Mesenchymal stem cell (in vitro differentiated cells and primary cell): ENCODE data around the gene ARMC8.

Experiments used
- DNase-seq: peaks from one replicate; pipeline ENCODE4 v3.0.0-alpha.2; 2013
- H2AFZ ChIP-seq: one replicate; pipeline ENCODE4 v1.6.1; 2013; ENCODE audit warnings: low read depth, mild to moderate bottlenecking, control low read depth, inconsistent platforms, low read length, moderate library complexity
- H2AK5ac ChIP-seq: 2 replicates; pipeline ENCODE4 v1.6.1; 2013; ENCODE audit warnings: low read length, moderate library complexity, mild to moderate bottlenecking, inconsistent platforms; ENCODE audit not compliant: severe bottlenecking
- H2BK120ac ChIP-seq: one replicate; pipeline ENCODE4 v1.6.1; 2013; ENCODE audit warnings: low read depth, mild to moderate bottlenecking, inconsistent platforms, low read length, moderate library complexity
- H2BK12ac ChIP-seq, 2 experiments: one replicate each; pipeline ENCODE4 v1.6.1; 2013; ENCODE audit warnings: inconsistent platforms in 2 of 2, low read length in 2 of 2, mild to moderate bottlenecking in 2 of 2, moderate library complexity in 2 of 2, control low read depth in 1 of 2
- H2BK15ac ChIP-seq: one replicate; pipeline ENCODE4 v1.6.1; 2013; ENCODE audit warnings: mild to moderate bottlenecking, low read depth, inconsistent platforms; ENCODE audit not compliant: poor library complexity, severe bottlenecking
- H2BK5ac ChIP-seq: 2 replicates; pipeline ENCODE4 v1.6.1; 2013; ENCODE audit warnings: low read depth, mild to moderate bottlenecking, low read length, control low read depth, inconsistent platforms; ENCODE audit not compliant: poor library complexity, severe bottlenecking
- H3K14ac ChIP-seq, 2 experiments: one replicate each; pipeline ENCODE4 v1.6.1; 2013; ENCODE audit warnings: inconsistent platforms in 2 of 2, low read length in 2 of 2, control low read depth in 1 of 2, mild to moderate bottlenecking in 1 of 2, moderate library complexity in 1 of 2
- H3K18ac ChIP-seq, 2 experiments: one replicate each; pipeline ENCODE4 v1.6.1; 2013; ENCODE audit warnings: inconsistent platforms in 2 of 2, low read length in 2 of 2, control low read depth in 1 of 2, low read depth in 1 of 2, mild to moderate bottlenecking in 1 of 2
- H3K23ac ChIP-seq, 2 experiments: one replicate each; pipeline ENCODE4 v1.6.1; 2013; ENCODE audit warnings: inconsistent platforms in 2 of 2, low read length in 2 of 2, mild to moderate bottlenecking in 2 of 2, moderate library complexity in 2 of 2, control low read depth in 1 of 2
- H3K27ac ChIP-seq: 2 replicates; pipeline ENCODE4 v1.5.1; 2013; ENCODE audit warnings: mild to moderate bottlenecking, moderate library complexity, low read length, control low read depth, inconsistent platforms; ENCODE audit not compliant: poor library complexity, severe bottlenecking
- H3K27me3 ChIP-seq, 2 experiments: 2 replicates each; pipeline versions ENCODE4 v1.6.1 to v1.7.0; 2013; ENCODE audit warnings: low read length in 2 of 2, mild to moderate bottlenecking in 2 of 2, moderate library complexity in 2 of 2, control low read depth in 1 of 2, inconsistent platforms in 1 of 2; ENCODE audit not compliant: control insufficient read depth in 1 of 2, insufficient read depth in 1 of 2
- H3K36me3 ChIP-seq, 2 experiments: 2 replicates each; pipeline versions ENCODE4 v1.6.1 to v1.7.0; 2013; ENCODE audit warnings: low read length in 2 of 2, control low read depth in 1 of 2, inconsistent platforms in 1 of 2, low read depth in 1 of 2, mild to moderate bottlenecking in 1 of 2; ENCODE audit not compliant: insufficient read depth in 2 of 2, control insufficient read depth in 1 of 2
- H3K4ac ChIP-seq, 2 experiments: one replicate each; pipeline ENCODE4 v1.6.1; 2013; ENCODE audit warnings: inconsistent platforms in 2 of 2, low read length in 2 of 2, mild to moderate bottlenecking in 2 of 2, moderate library complexity in 2 of 2, control low read depth in 1 of 2, low read depth in 1 of 2
- H3K4me1 ChIP-seq: 2 replicates; pipeline ENCODE4 v1.6.1; 2013; ENCODE audit warnings: low read depth, low read length, control low read depth; ENCODE audit not compliant: control insufficient read depth, insufficient read depth
- H3K4me2 ChIP-seq: 2 replicates; pipeline ENCODE4 v1.6.1; 2013; ENCODE audit warnings: low read length, mild to moderate bottlenecking, inconsistent platforms; ENCODE audit not compliant: poor library complexity, severe bottlenecking
- H3K4me3 ChIP-seq, 2 experiments: 2 replicates each; pipeline versions ENCODE4 v1.5.1 to v1.7.0; 2013; ENCODE audit warnings: low read length in 2 of 2, mild to moderate bottlenecking in 2 of 2, control low read depth in 1 of 2, low read depth in 1 of 2; ENCODE audit not compliant: insufficient read depth in 1 of 2
- H3K79me1 ChIP-seq: replicated peaks from 2 replicates; pipeline ENCODE4 v1.6.1; 2013; ENCODE audit warnings: mild to moderate bottlenecking, control low read depth, low read length, inconsistent platforms; ENCODE audit not compliant: poor library complexity, severe bottlenecking
- H3K9ac ChIP-seq: 2 replicates; pipeline ENCODE4 v1.7.0; 2013; ENCODE audit warnings: mild to moderate bottlenecking, low read length, moderate library complexity
- H3K9me3 ChIP-seq: 2 replicates; pipeline ENCODE4 v1.7.0; 2013; ENCODE audit warnings: mild to moderate bottlenecking, low read length; ENCODE audit not compliant: control insufficient read depth
- H4K8ac ChIP-seq: one replicate; pipeline ENCODE4 v1.6.1; 2013; ENCODE audit warnings: inconsistent platforms, mild to moderate bottlenecking, low read length, moderate library complexity
- H4K91ac ChIP-seq: one replicate; pipeline ENCODE4 v1.6.1; 2013; ENCODE audit warnings: mild to moderate bottlenecking, low read length, inconsistent platforms
- WGBS: methylation state at CpG from one replicate; pipeline ENCODE4 v1.1.7; 2013; ENCODE audit warnings: mixed read lengths; 5-methylcytosine and 5-hydroxymethylcytosine counted together

ARMC8 gene

DNA sequence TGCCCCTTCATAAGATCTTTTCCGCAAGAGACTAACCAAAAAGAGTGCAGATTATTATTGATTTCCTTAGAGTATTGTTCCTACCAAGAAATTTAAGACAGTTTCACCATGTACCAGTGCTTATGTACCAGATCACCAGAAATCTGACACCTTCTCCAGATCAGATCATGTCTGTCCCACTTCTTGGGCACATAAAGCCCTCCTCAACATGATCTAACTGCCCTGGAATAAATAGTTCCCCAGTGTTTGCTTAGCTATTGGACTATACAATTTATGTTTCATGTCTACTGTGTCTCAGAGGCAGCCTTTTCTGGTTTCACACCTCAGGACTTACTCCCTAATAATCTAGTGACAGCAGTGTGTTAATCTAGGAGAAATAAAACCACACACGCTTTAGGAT is 95.7 kb downstream of the ARMC8 start:
- H3K4me2 ChIP-seq: no peak overlapping the region
- H3K36me3 ChIP-seq: peaks cover 8 to 45% of the 10 kb centered on the region in 2 experiments
- no peak overlapping the region for H2AK5ac ChIP-seq
- no peak for DNase-seq
- no peak overlapping the region for H2BK5ac ChIP-seq
- H3K4me3 ChIP-seq: no peak overlapping the region
- H3K23ac ChIP-seq: no peak overlapping the region
- no peak overlapping the region for H3K27ac ChIP-seq
- H3K14ac ChIP-seq: no peak overlapping the region
- no peak overlapping the region for H3K18ac ChIP-seq
- no peak overlapping the region for H4K91ac ChIP-seq
- H3K79me1 ChIP-seq: no peaks in the 10 kb centered on the region
- no peak overlapping the region for H3K9ac ChIP-seq
- no peak overlapping the region for H2BK12ac ChIP-seq
- no peak overlapping the region for H2BK120ac ChIP-seq
- H2BK15ac ChIP-seq: no peak overlapping the region
- H3K4me1 ChIP-seq: no peaks in the 10 kb centered on the region
- no peak overlapping the region for H3K4ac ChIP-seq
- no peaks in the 10 kb centered on the region for H3K27me3 ChIP-seq
- 100% methylated on average over 1 of the region's 2 CpGs for WGBS
- H2AFZ ChIP-seq: no peak overlapping the region
- no peak overlapping the region for H4K8ac ChIP-seq
- no peaks in the 10 kb centered on the region for H3K9me3 ChIP-seq

- H4K91ac ChIP-seq: no peak overlapping the region
- no peak overlapping the region for H4K8ac ChIP-seq
- H2AFZ ChIP-seq: no peak overlapping the region
- H3K27ac ChIP-seq: no peak overlapping the region
- H3K4me1 ChIP-seq: no peaks in the 10 kb centered on the region
- no peak overlapping the region for H2BK120ac ChIP-seq
- no peaks in the 10 kb centered on the region for H3K79me1 ChIP-seq
- no peak overlapping the region for H3K4me2 ChIP-seq
- H3K4me3 ChIP-seq: no peak overlapping the region
- H3K23ac ChIP-seq: no peak overlapping the region
- peaks cover 9 to 54% of the 10 kb centered on the region in 2 experiments for H3K36me3 ChIP-seq
- no peaks in the 10 kb centered on the region for H3K27me3 ChIP-seq
- H3K14ac ChIP-seq: no peak overlapping the region
- H3K9me3 ChIP-seq: no peaks in the 10 kb centered on the region
- H2BK5ac ChIP-seq: no peak overlapping the region
- H2BK12ac ChIP-seq: no peak overlapping the region
- DNase-seq: no peak
- no peak overlapping the region for H3K9ac ChIP-seq
- no peak overlapping the region for H3K4ac ChIP-seq
- no peak overlapping the region for H2AK5ac ChIP-seq
- 100% methylated on average over 1 of the region's 1 CpG for WGBS
- H3K18ac ChIP-seq: no peak overlapping the region
- no peak overlapping the region for H2BK15ac ChIP-seq
Observed at GRCh38 chr3:138284079-138284478, 97.0 kb downstream of the ARMC8 start.

DNA sequence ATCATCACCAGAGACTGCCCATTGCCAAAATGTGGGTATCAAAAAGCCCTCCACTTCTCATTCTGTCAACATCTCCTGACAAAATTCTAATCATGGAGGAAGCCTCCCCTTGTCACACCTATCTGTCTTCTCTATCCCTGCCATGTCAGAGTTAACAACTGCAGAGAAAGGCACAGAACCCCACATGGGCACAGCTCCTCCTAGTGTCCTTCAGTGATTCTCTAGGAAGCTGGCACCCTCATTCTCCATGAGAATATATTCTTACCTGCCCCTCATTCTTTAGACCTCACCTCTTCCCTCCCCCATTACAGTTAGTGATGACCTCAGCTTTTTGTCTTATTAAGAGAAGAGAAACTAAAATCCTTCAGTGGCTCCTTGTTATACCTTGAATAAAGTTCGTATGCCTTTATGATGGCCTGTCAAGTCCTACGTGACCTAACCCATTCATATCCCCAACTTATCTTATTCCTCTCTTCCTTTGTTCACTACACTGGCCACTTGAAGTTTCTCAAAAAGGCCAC is 97.9 kb downstream of the ARMC8 start:
- Histone ChIP-seq H3K18ac (no peak overlapping the region), H3K79me1 (no peaks in the 10 kb centered on the region), H3K23ac (no peak overlapping the region), H3K4me1 (no peaks in the 10 kb centered on the region), H3K4me2 (no peak overlapping the region), H4K8ac (no peak overlapping the region), H2AK5ac (no peak overlapping the region), H4K91ac (no peak overlapping the region), H2BK12ac (no peak overlapping the region), H3K9me3 (no peaks in the 10 kb centered on the region), H3K36me3 (peaks cover 16 to 63% of the 10 kb centered on the region in 2 experiments), H2BK120ac (no peak overlapping the region), H2BK15ac (no peak overlapping the region), H2BK5ac (no peak overlapping the region), H3K9ac (no peak overlapping the region), H3K4ac (no peak overlapping the region), H3K4me3 (no peak overlapping the region), H3K14ac (no peak overlapping the region), H3K27me3 (no peaks in the 10 kb centered on the region), H3K27ac (no peak overlapping the region), H2AFZ (no peak overlapping the region)
- WGBS: 98% methylated on average over 2 of the region's 2 CpGs
- no peak for DNase-seq

DNA sequence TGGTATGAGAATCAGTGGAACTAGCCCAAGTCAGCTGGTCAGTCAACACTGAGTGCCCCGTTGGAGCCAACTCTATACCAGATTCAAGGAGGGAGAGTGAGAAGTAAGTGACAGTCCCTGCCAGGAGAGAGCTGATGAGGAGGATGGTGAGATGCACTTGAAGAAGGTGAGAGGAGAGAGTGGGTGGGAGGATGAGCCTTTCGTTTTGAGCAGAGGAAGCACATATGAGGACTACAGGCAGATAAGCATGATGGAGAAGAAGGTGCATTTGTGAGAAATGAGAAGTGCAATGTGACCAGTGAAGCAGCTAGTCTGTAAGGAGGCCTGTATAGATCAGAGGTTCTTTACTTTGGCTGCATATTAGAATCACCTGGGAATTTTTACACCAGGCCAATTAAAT is 102.2 kb downstream of the ARMC8 start:
- no peak overlapping the region for H3K4me3 ChIP-seq
- no peak overlapping the region for H2BK12ac ChIP-seq
- 95% methylated on average over 2 of the region's 2 CpGs for WGBS
- H3K9me3 ChIP-seq: no peaks in the 10 kb centered on the region
- no peak for DNase-seq
- H4K8ac ChIP-seq: no peak overlapping the region
- no peak overlapping the region for H2BK120ac ChIP-seq
- no peaks in the 10 kb centered on the region for H3K4me1 ChIP-seq
- peaks cover 22 to 92% of the 10 kb centered on the region in 2 experiments for H3K36me3 ChIP-seq
- no peak overlapping the region for H2AK5ac ChIP-seq
- no peak overlapping the region for H3K14ac ChIP-seq
- H3K27ac ChIP-seq: no peak overlapping the region
- peaks cover 2% of the 10 kb centered on the region for H3K79me1 ChIP-seq
- H3K27me3 ChIP-seq: no peaks in the 10 kb centered on the region
- H3K4ac ChIP-seq: no peak overlapping the region
- H3K18ac ChIP-seq: no peak overlapping the region
- no peak overlapping the region for H4K91ac ChIP-seq
- H2BK15ac ChIP-seq: no peak overlapping the region
- H2BK5ac ChIP-seq: no peak overlapping the region
- no peak overlapping the region for H3K9ac ChIP-seq
- H3K23ac ChIP-seq: no peak overlapping the region
- H2AFZ ChIP-seq: no peak overlapping the region
- no peak overlapping the region for H3K4me2 ChIP-seq
